PFSK-1 (cell line): ENCODE measurements around the gene INPP5D.

ENCODE experiments used
- FOXP2 ChIP-seq: optimal IDR thresholded peaks from 2 replicates; pipeline ENCODE3; 2011; ENCODE audit warnings: borderline replicate concordance, control low read depth, inconsistent platforms; ENCODE audit not compliant: insufficient read depth; ENCODE audit errors: extremely low read length, extremely low read depth
- POLR2AphosphoS5 ChIP-seq: IDR thresholded peaks from 2 replicates; pipeline ENCODE4 v1.6.1; 2012; ENCODE audit warnings: low read depth, mild to moderate bottlenecking, control low read depth, low read length, moderate library complexity
- REST ChIP-seq, 2 experiments: IDR thresholded peaks; 2 replicates each; pipeline versions ENCODE4 v1.6.1 to v1.8.0; 2011 to 2012; ENCODE audit warnings: low read depth in 2 of 2, low read length in 2 of 2, control low read depth in 1 of 2, inconsistent platforms in 1 of 2, mild to moderate bottlenecking in 1 of 2, moderate library complexity in 1 of 2; ENCODE audit not compliant: insufficient read depth in 1 of 2
- SIN3A ChIP-seq: IDR thresholded peaks from 2 replicates; pipeline ENCODE4 v1.6.1; 2012; ENCODE audit warnings: mild to moderate bottlenecking, low read length, moderate library complexity, borderline replicate concordance; ENCODE audit not compliant: insufficient read depth
- TAF1 ChIP-seq: IDR thresholded peaks from 2 replicates; pipeline ENCODE4 v1.6.1; 2012; ENCODE audit warnings: low read length, control low read depth, borderline replicate concordance; ENCODE audit not compliant: insufficient read depth

GRCh38 chr2:233048569-233049193 is 11.5 kb upstream of the INPP5D start:
- TF ChIP-seq POLR2AphosphoS5: no peak
- TF ChIP-seq TAF1: no peak
- no peak for TF ChIP-seq SIN3A
- no peak for TF ChIP-seq REST (IDR thresholded peaks at IDR 0.05; ENCODE audit: insufficient read depth in 1 of 2, low read depth in 2 of 2, low read length in 2 of 2)
- no peak for TF ChIP-seq FOXP2
